GM18870 (cell line): ENCODE measurements around the gene CYP11A1.
A peak's percentile ranks its signal among the peaks of the same experiment; 100 is the strongest.

Experiments
- ATAC-seq: cut with Tn5 transposase; IDR thresholded peaks from one replicate; pipeline ENCODE4 v1.9.1; 2021; ENCODE audit warnings: moderate library complexity; ENCODE audit not compliant: unreplicated experiment

The CYP11A1 gene

GRCh38 chr15:74389241-74390048 is 22.0 kb upstream of the CYP11A1 start:
- ATAC-seq = no peak

- no peak for ATAC-seq
These were observed 21.0 kb upstream of the CYP11A1 start for GRCh38 chr15:74388363-74388951.

- no peak for ATAC-seq
These were observed 20.3 kb upstream of the CYP11A1 start for GRCh38 chr15:74387621-74388362.

GRCh38 chr15:74387141-74387541 is 19.7 kb upstream of the CYP11A1 start:
- ATAC-seq = no peak

- no peak for ATAC-seq
These were observed 19.2 kb upstream of the CYP11A1 start for GRCh38 chr15:74386496-74387140.

GRCh38 chr15:74385733-74386132 is 18.3 kb upstream of the CYP11A1 start:
- ATAC-seq = no peak

- ATAC-seq = peak; percentile 56
These were observed 17.6 kb upstream of the CYP11A1 start for GRCh38 chr15:74384881-74385643.

- no peak for ATAC-seq
These were observed 17.1 kb upstream of the CYP11A1 start for GRCh38 chr15:74384566-74384880.

- peak; percentile 54 for ATAC-seq
These were observed 16.5 kb upstream of the CYP11A1 start for GRCh38 chr15:74383695-74384565.

GRCh38 chr15:74383286-74383685 is 15.8 kb upstream of the CYP11A1 start:
- ATAC-seq = peak; percentile 10

GRCh38 chr15:74382004-74382816 is 14.8 kb upstream of the CYP11A1 start:
- ATAC-seq = peak; percentile 25

GRCh38 chr15:74381481-74381880 is 14.0 kb upstream of the CYP11A1 start:
- ATAC-seq = no peak

GRCh38 chr15:74381190-74381453 is 13.7 kb upstream of the CYP11A1 start:
- ATAC-seq = no peak

- ATAC-seq = no peak
These were observed 13.1 kb upstream of the CYP11A1 start for GRCh38 chr15:74380361-74381189.

- ATAC-seq = no peak
These were observed 11.4 kb upstream of the CYP11A1 start for GRCh38 chr15:74378848-74379247.

GRCh38 chr15:74377831-74378766 is 10.7 kb upstream of the CYP11A1 start:
- ATAC-seq = no peak

- no peak for ATAC-seq
These were observed 9.6 kb upstream of the CYP11A1 start for GRCh38 chr15:74376825-74377581.
